HG03457 (cell line): ENCODE results near the gene MLX.

ENCODE experiments used
- ATAC-seq: cut with Tn5 transposase; IDR thresholded peaks from one replicate; pipeline ENCODE4 v1.9.1; 2021; ENCODE audit warnings: moderate number of reproducible peaks; ENCODE audit not compliant: unreplicated experiment

MLX gene

GRCh38 chr17:42566883-42567573 is at the start of gene MLX:
Gene MLX (plus strand): TSS chr17:42567100. CDS start chr17:42567125, 25 bp downstream.
- no peak for ATAC-seq

- ATAC-seq = no peak
Measured at GRCh38 chr17:42517516-42517915, 49.4 kb upstream of the MLX start.

- ATAC-seq = no peak
Measured at GRCh38 chr17:42518046-42518754, 48.7 kb upstream of the MLX start.

GRCh38 chr17:42518755-42519545 is 48.0 kb upstream of the MLX start:
- ATAC-seq = no peak

GRCh38 chr17:42519546-42520491 is 47.1 kb upstream of the MLX start:
- ATAC-seq = no peak

GRCh38 chr17:42520540-42520951 is 46.4 kb upstream of the MLX start:
- ATAC-seq = no peak

- ATAC-seq = no peak
Measured at GRCh38 chr17:42521036-42521435, 45.9 kb upstream of the MLX start.

GRCh38 chr17:42521666-42522262 is 45.1 kb upstream of the MLX start:
- no peak for ATAC-seq

GRCh38 chr17:42522263-42522790 is 44.6 kb upstream of the MLX start:
- ATAC-seq = no peak

GRCh38 chr17:42522798-42523278 is 44.1 kb upstream of the MLX start:
- no peak for ATAC-seq

- no peak for ATAC-seq
Measured at GRCh38 chr17:42525221-42525620, 41.7 kb upstream of the MLX start.

- no peak for ATAC-seq
Measured at GRCh38 chr17:42526031-42526444, 40.9 kb upstream of the MLX start.

GRCh38 chr17:42527932-42528331 is 39.0 kb upstream of the MLX start:
- ATAC-seq = no peak

GRCh38 chr17:42529061-42529460 is 37.8 kb upstream of the MLX start:
- ATAC-seq = no peak

- ATAC-seq = no peak
Measured at GRCh38 chr17:42530952-42531454, 35.9 kb upstream of the MLX start.

- no peak for ATAC-seq
Measured at GRCh38 chr17:42531455-42532354, 35.2 kb upstream of the MLX start.

GRCh38 chr17:42535155-42536047 is 31.5 kb upstream of the MLX start:
- ATAC-seq = no peak

GRCh38 chr17:42536048-42536371 is 30.9 kb upstream of the MLX start, which contains the start of gene NAGLU:
Gene NAGLU (plus strand): TSS chr17:42536241. CDS start chr17:42536273, 32 bp downstream.
- peak; percentile 64 for ATAC-seq
